HG03045 (cell line): Measurements from ENCODE around the gene FHIP2A.
"Not testable (repeated sequence)": the region's sequence is repeated elsewhere in the genome, so short reads cannot be mapped to it uniquely, and the experiment has no call there.

ENCODE experiments used
- ATAC-seq: cut with Tn5 transposase; IDR thresholded peaks from one replicate; pipeline ENCODE4 v1.9.1; 2021; ENCODE audit warnings: mild to moderate bottlenecking, moderate library complexity; ENCODE audit not compliant: unreplicated experiment

Gene FHIP2A

DNA sequence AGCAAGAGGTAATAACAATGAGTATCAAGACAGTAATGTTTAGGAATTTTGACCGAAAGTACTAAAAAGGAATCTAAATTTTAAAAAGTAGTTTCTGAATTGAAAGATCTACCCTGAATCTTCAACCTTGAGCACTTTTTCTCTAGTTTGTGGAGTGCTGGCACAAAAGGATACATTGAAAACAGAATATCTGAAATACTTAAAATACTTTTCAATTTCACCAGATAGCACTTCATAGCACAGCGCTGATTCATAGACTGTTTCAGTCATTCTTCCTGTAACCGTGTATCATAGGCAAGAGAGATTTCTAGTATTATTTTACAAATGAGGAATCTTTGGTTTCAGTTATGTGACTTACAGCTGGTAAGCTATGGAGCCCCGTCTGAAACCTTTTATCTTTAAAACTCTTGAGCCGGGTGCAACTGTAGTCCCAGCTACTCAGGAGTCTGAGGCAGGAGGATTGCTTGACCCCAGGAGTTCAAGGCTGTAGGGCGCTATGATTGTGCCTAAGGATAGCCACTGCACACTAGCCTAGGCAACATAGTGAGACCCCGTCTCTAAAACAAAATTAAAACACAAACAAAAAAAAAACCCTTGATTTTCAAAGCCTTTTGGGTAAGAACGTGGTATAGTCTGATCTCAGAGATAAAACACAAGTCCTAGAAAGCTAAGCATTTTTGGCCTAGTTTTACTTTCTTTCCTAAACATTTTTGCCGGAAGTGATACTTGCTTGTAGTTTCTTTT, 35.1 kb downstream of the FHIP2A start:
- ATAC-seq = no peak

DNA sequence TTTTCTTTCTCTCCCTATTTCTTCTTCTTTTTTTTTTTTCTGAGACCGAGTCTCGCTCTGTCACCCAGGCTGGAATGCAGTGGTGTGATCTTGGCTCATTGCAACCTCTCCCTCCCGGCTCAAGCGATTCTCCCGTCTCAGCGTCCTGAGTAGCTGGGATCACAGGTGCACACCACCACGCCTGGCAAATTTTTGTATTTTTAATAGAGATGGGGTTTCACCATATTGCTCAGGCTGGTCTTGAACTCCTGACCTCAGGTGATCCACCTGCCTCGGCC, 35.6 kb downstream of the FHIP2A start:
- not testable (repeated sequence) for ATAC-seq

DNA sequence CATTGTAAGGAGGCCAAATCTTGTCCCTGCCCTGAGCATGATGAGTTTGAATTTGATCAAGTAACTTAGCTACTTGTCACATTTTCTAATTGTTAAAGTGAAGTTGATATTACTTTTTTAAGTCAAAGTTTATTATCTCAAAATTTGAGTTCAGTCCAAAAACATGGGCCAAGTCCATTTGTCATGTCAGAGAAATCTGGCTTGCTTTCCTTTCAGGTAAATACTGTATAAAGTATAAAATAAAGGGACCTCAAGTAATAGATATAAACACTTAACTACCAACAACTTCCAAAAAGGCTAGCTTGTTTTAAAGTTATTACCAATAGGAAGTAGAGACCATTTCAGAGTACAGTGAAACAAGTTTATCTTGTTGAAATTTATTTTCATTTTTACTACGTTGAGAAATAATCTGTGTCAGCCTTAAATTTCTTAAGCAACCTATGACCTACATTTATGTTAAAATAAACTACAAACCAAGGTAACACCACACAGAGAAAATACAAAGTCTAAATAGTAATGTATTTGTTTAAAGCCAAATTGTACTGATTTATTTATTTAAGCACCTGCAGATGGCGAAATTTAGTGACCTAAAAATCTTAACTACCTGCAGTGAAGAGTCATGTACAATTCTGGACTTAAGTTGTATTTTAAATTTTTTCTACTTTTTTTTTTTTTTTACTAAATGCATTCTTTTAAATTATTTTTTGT, 36.5 kb downstream of the FHIP2A start:
- no peak for ATAC-seq

DNA sequence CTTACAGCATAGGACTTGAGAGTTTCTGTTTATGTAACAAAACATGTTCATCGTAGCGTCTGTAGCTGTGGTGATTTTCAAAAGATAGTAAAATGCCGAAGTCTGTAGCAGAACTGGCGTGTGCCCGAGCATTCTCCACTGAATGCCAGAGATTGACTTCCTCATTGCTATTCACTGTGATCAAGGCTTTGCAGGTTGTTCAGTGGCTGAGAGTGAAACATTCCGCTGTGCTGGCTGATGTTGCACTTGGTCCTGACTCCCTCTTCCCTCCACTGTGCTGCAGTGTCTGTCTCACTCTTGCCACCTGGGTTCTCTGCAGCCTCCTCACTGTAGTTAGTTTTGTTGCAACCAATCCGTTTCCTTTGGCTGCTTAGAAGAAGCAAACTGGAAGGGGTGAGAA, 37.6 kb downstream of the FHIP2A start:
- no peak for ATAC-seq

DNA sequence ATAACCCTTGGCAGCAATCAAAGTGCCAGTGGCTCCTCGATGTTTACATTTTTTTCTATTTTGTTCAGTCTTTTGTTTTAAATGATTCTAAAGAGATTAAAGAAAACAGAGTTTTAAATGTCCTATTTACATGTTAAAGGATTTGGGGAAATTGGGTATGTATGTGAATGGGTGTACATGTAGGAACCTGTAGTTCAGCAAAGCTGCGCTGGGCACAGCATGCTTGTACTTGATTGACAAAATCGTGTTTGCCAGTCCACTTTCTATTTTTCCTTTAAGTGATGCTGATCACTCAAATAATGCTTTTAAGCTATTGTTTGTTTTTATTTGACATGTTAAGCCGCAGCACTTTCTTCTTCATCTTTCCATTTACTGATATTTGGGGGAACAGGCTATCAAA, 40.9 kb downstream of the FHIP2A start:
- no peak for ATAC-seq

DNA sequence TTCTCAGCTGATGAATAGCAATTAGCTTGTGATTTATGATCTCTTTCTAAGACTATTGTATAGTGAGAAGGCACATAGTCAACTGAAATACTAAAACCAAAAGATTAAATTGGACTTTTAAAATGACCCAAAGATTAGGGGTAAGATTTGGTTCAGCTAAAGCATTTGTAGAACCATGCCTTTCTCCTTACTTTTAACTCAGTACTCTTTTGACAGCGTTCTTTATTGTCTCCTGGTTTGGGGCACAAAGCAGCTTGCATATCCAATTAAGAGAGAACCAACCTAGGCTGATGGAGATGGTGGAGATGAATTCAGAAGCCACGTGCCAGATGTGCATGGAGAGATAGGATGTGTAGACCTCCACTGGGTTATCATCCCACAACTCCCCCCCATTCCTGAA, 45.8 kb downstream of the FHIP2A start:
- no peak for ATAC-seq

DNA sequence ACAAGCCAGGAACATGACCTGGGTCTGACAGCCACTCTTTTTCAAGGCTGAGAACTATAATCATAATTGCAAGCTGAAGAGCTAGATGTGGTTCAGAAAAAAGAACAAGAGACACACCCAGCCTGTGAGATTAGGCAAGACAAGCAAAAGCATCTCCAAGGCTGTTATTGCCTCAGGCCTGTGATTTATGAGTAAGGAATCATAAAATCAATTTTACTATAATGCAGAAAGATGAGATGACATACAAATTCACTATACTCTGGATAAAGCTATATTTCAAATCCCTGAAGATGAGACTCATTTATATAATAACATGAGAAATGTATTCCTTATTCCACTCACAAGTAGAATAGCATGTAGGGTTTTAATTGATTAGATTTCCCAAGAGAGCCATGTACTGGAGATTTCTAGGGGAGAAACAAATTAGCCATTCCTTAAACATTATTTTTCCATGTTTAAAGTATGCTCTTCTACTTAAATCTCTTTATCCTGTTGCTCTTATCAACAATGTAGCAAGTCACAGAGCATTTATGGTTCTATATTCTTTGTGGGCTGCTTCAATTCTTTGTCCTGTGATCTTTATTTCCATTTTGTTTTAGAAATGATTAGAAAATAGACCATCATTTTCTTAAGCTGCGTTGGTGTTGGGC, 47.4 kb downstream of the FHIP2A start:
- ATAC-seq = no peak

DNA sequence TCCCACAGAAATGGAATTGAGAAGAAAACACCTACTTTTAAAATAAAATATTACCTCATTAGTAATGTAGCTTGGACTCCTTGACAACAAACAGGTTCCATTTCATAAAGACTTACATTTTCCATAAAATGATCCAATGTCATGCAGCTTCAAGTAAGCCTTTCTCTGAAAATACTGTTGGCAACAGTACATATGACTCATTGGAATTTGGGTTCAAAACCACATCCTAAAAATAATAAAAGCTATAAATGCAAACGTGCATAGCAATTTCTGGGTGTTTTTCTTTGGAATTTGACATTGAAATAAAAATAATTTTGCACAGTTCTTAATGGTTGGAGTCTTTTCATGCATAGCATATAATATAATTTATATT, 47.9 kb downstream of the FHIP2A start:
- ATAC-seq = no peak

DNA sequence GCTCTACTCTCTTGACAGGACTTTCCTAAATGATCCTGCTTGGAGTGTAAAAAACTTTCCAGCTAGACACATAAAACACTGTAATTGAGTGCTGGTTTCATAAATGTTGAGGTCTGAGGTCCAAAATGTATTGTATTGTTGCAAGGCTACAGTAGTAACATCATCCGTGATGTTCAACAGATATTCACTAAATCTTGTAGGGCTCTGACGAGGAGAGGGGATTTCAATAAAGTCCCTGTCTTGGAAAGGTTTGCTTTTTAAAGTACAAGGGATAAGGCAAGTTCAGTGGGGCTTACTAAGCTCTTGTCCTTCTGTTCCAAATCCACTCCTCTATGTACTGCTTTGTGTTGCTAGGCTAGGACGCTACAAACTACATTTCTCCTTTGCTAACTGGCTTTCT, 48.9 kb downstream of the FHIP2A start:
- ATAC-seq = no peak

DNA sequence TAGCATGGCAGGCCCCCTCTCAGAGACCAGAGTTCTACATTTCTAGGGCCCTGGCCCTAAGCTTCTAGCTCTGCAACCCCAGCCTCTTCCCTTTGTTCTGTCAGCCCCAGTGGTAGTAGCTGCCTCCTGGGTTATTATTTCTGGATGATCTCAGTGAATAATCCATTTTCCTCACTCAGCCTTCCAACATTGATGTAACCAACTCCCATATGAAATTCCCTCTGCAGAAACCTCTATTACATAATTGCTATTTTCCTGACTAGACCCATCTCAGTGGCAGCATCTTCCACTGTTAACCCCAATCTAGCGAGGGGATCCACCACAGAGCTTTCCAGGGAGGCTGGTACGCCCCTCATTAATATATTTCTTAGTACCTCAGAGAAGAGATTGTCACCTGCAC, 49.8 kb downstream of the FHIP2A start:
- ATAC-seq = no peak
